A673 (cell line): ENCODE data around the gene PEX1. TPM values are rescaled to one million over a fixed set of nuclear protein-coding genes. Genes with fewer than 3 reads are reported as not detected.
"Not testable (repeated sequence)": the region's sequence is repeated elsewhere in the genome, so short reads cannot be mapped to it uniquely, and the experiment has no call there.

Experiments
- BruUV-seq: library from RNA; stranded (reverse); fragments of 400-500 nt; replicated peaks from 2 replicates; lab custom pipeline; 2021; lab: Mats Ljungman, UMichigan
- CTCF ChIA-PET: fragments of 300-600 bp; sonication (Branson Sonifier 250); formaldehyde crosslinking; loops from one replicate; lab custom pipeline; 2022; ENCODE audit warnings: antibody characterized with exemption; lab: Charles Lee
- POLR2A ChIA-PET: fragments of 300-600 bp; sonication (Branson Sonifier 250); formaldehyde crosslinking; loops from one replicate; lab custom pipeline; 2022; ENCODE audit warnings: antibody characterized with exemption; ENCODE audit not compliant: low non-redundant PET; lab: Charles Lee
- DNase-seq: peaks from one replicate; pipeline ENCODE4 v3.0.0-alpha.2; 2015; ENCODE audit warnings: low spot score
- H3K27ac ChIP-seq: fragments of 200-600 bp; sonication (generic); 2 replicates; pipeline ENCODE4 v1.5.1; 2016; ENCODE audit warnings: mixed run types, low read depth, mild to moderate bottlenecking, mixed read lengths, antibody characterized with exemption, low read length; ENCODE audit not compliant: poor library complexity, severe bottlenecking
- H3K27me3 ChIP-seq: fragments of 200-600 bp; sonication (generic); replicated peaks from 2 replicates; pipeline ENCODE4 v1.6.1; 2017; ENCODE audit warnings: mixed run types, low read depth, mild to moderate bottlenecking, mixed read lengths, antibody characterized with exemption, low read length; ENCODE audit not compliant: insufficient read depth, poor library complexity
- H3K36me3 ChIP-seq: fragments of 200-600 bp; sonication (generic); 2 replicates; pipeline ENCODE4 v1.6.1; 2016; ENCODE audit warnings: mixed run types, mild to moderate bottlenecking, mixed read lengths, antibody characterized with exemption, low read length; ENCODE audit not compliant: insufficient read depth, poor library complexity, severe bottlenecking
- H3K4me1 ChIP-seq: fragments of 200-600 bp; sonication (generic); 2 replicates; pipeline ENCODE4 v1.6.1; 2017; ENCODE audit warnings: mixed run types, mild to moderate bottlenecking, mixed read lengths, antibody characterized with exemption, low read length; ENCODE audit not compliant: insufficient read depth, poor library complexity, severe bottlenecking
- H3K4me3 ChIP-seq: fragments of 200-600 bp; sonication (generic); 2 replicates; pipeline ENCODE4 v1.5.1; 2016; ENCODE audit warnings: low read depth, mixed run types, mild to moderate bottlenecking, mixed read lengths, low read length; ENCODE audit not compliant: poor library complexity, severe bottlenecking
- H3K9me3 ChIP-seq: fragments of 200-600 bp; sonication (generic); 2 replicates; pipeline ENCODE4 v1.6.1; 2016; ENCODE audit warnings: mixed run types, low read depth, mild to moderate bottlenecking, mixed read lengths, antibody characterized with exemption, low read length; ENCODE audit not compliant: poor library complexity, severe bottlenecking
- CTCF ChIP-seq: fragments of 300-800, 200-600 bp; sonication (generic); conservative IDR thresholded peaks from 2 replicates; pipeline ENCODE4 v1.5.1; 2017; ENCODE audit warnings: low read depth, mild to moderate bottlenecking, antibody characterized with exemption, low read length, moderate library complexity, mixed read lengths
- EZH2 ChIP-seq: fragments of 200-600 bp; sonication (generic); IDR thresholded peaks from 2 replicates; pipeline ENCODE4 v1.6.1; 2017; ENCODE audit warnings: borderline replicate concordance, low read depth, mild to moderate bottlenecking, mixed read lengths, antibody characterized with exemption, low read length; ENCODE audit not compliant: poor library complexity, severe bottlenecking
- intact Hi-C: fragments of 100-400 bp; cut with micrococcal nuclease; formaldehyde crosslinking; loops from one replicate; pipeline ENCODE4 v1.10.0; 2022; ENCODE audit not compliant: unreplicated experiment
- total RNA-seq: library from RNA; stranded (reverse); gene quantifications from 2 replicates; pipeline ENCODE4 v1.2.3, GENCODE V29; 2021

PEX1 gene
- total RNA-seq, 1 experiment from 2014 or later: 9.0 TPM

- DNase-seq, intact Hi-C loops, H3K36me3 ChIP-seq, H3K27me3 ChIP-seq, BruUV-seq, H3K4me1 ChIP-seq, CTCF ChIA-PET, H3K4me3 ChIP-seq, H3K9me3 ChIP-seq, H3K27ac ChIP-seq, POLR2A ChIA-PET: not testable (repeated sequence)
These were observed 49.2 kb downstream of the PEX1 start for GRCh38 chr7:92479146-92479545.

GRCh38 chr7:92478711-92479110, 49.6 kb downstream of the PEX1 start:
- intact Hi-C loops: no loop called here
- no peak for DNase-seq
- ChIA-PET POLR2A (no interaction called here), CTCF (no interaction called here)
- no peaks in the 10 kb centered on the region for H3K9me3 ChIP-seq
- BruUV-seq: no TSS peak
- H3K36me3 ChIP-seq: no peaks in the 10 kb centered on the region
- no peak for TF ChIP-seq EZH2
- TF ChIP-seq CTCF: no peak
- H3K4me3 ChIP-seq: no peak overlapping the region
- no peaks in the 10 kb centered on the region for H3K4me1 ChIP-seq
- no peaks in the 10 kb centered on the region for H3K27me3 ChIP-seq
- no peak overlapping the region for H3K27ac ChIP-seq

- H3K27ac ChIP-seq: no peak overlapping the region
- BruUV-seq: no TSS peak
- ChIA-PET CTCF (no interaction called here), POLR2A (no interaction called here)
- H3K27me3 ChIP-seq: no peaks in the 10 kb centered on the region
- no peak overlapping the region for H3K4me3 ChIP-seq
- no peaks in the 10 kb centered on the region for H3K36me3 ChIP-seq
- H3K4me1 ChIP-seq: no peaks in the 10 kb centered on the region
- intact Hi-C loops: no loop called here
- no peaks in the 10 kb centered on the region for H3K9me3 ChIP-seq
- DNase-seq: no peak
- TF ChIP-seq CTCF: no peak
- TF ChIP-seq EZH2: no peak
These were observed 50.2 kb downstream of the PEX1 start for GRCh38 chr7:92478095-92478494.

- H3K27ac ChIP-seq, BruUV-seq, H3K36me3 ChIP-seq, POLR2A ChIA-PET, H3K9me3 ChIP-seq, DNase-seq, CTCF ChIA-PET, intact Hi-C loops, H3K4me1 ChIP-seq, H3K4me3 ChIP-seq, H3K27me3 ChIP-seq: not testable (repeated sequence)
These were observed 50.6 kb downstream of the PEX1 start, which contains the start of gene ERVW-1 for GRCh38 chr7:92477681-92478080. Gene ERVW-1, minus strand, starts transcription at chr7:92477946. Its CDS starts 7,565 bp downstream, at chr7:92470381.

- DNase-seq, H3K27me3 ChIP-seq, H3K9me3 ChIP-seq, H3K27ac ChIP-seq, H3K36me3 ChIP-seq, BruUV-seq, intact Hi-C loops, H3K4me1 ChIP-seq, H3K4me3 ChIP-seq, CTCF ChIA-PET, POLR2A ChIA-PET: not testable (repeated sequence)
These were observed 52.3 kb downstream of the PEX1 start for GRCh38 chr7:92475851-92476590.

GRCh38 chr7:92475261-92475770, 53.0 kb downstream of the PEX1 start:
- H3K27ac ChIP-seq, H3K4me3 ChIP-seq, H3K9me3 ChIP-seq, BruUV-seq, intact Hi-C loops, CTCF ChIA-PET, H3K27me3 ChIP-seq, POLR2A ChIA-PET, DNase-seq, H3K4me1 ChIP-seq, H3K36me3 ChIP-seq: not testable (repeated sequence)
